Rectal smooth muscle tissue (tissue), 1 donor: ENCODE measurements around the gene CCSER2.

Experiments
- H3K27ac ChIP-seq: one replicate; pipeline ENCODE4 v1.7.0; 2013; ENCODE audit warnings: low read depth, low read length, inconsistent platforms
- H3K27me3 ChIP-seq: one replicate; pipeline ENCODE4 v1.7.0; 2013; ENCODE audit warnings: low read length; ENCODE audit not compliant: control insufficient read depth, insufficient read depth
- H3K36me3 ChIP-seq: one replicate; pipeline ENCODE4 v1.7.0; 2013; ENCODE audit warnings: low read length; ENCODE audit not compliant: control insufficient read depth, insufficient read depth
- H3K4me1 ChIP-seq: one replicate; pipeline ENCODE4 v1.7.0; 2013; ENCODE audit warnings: low read length; ENCODE audit not compliant: control insufficient read depth, insufficient read depth
- H3K4me3 ChIP-seq: one replicate; pipeline ENCODE4 v1.7.0; 2013; ENCODE audit warnings: low read length
- H3K9ac ChIP-seq: one replicate; pipeline ENCODE4 v1.7.0; 2013; ENCODE audit warnings: low read length

The CCSER2 gene

DNA sequence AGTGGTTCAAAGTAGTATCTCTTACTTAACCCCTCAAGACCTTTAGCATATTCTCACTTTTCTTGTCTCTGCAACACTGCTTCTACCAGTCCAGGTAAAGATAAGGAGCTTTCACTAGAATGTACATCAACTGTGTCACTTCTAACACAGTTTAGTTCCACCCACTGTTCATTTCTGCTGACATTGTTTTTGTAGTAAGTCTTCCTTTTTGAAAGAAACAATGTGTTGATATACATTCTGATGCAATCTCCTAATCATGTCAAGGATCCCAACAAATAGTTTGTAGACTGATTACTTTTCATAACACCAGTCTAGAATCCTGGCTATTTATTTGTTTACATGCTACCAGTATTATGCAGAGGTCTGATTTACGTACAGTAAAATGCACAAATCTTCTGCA is 47.5 kb downstream of the CCSER2 start:
- Histone ChIP-seq H3K27ac (no peak overlapping the region), H3K4me1 (no peaks in the 10 kb centered on the region), H3K4me3 (no peak overlapping the region), H3K9ac (no peak overlapping the region), H3K36me3 (no peaks in the 10 kb centered on the region), H3K27me3 (no peaks in the 10 kb centered on the region)

DNA sequence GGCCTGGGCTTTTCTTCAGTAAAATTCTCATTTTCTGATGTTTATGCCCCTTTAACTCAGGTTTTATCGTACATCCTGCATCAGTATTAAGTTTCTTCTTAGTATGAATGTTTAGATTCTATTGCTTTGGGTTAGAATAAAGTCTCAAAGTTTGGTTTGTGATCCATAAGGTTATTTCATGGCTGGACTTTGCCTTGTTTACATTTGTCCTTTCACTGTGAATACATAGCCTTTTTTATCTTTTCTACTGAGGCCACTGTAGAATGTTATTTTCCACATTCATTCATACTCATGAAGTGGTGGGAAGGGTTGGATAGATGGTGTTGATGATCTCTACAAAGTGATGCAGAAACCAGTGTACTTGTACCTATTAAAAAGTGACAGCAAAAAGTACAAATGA is 59.8 kb downstream of the CCSER2 start:
- no peak overlapping the region for H3K9ac ChIP-seq
- H3K27ac ChIP-seq = no peak overlapping the region
- H3K27me3 ChIP-seq = no peaks in the 10 kb centered on the region
- no peaks in the 10 kb centered on the region for H3K4me1 ChIP-seq
- no peak overlapping the region for H3K4me3 ChIP-seq
- no peaks in the 10 kb centered on the region for H3K36me3 ChIP-seq

DNA sequence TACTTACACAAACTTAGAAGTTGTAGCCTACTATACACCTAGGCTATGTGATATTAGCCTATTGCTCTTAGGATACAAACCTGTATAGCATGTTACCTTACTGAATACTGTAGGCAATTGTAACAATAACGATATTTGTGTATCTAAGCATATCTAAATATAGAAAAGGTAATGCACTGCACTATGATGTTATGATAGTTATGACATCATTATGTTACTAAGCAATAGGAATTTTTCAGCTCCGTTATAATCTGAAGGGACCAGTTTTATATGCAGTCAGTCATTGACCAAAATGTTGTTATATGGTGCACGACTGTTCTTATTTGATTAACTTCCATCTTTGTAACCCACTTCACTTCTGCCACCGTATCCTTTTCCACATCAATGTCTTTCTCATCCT is 62.0 kb downstream of the CCSER2 start:
- H3K27me3 ChIP-seq = no peaks in the 10 kb centered on the region
- no peak overlapping the region for H3K4me3 ChIP-seq
- H3K9ac ChIP-seq = no peak overlapping the region
- H3K36me3 ChIP-seq = no peaks in the 10 kb centered on the region
- H3K4me1 ChIP-seq = no peaks in the 10 kb centered on the region
- H3K27ac ChIP-seq = no peak overlapping the region

DNA sequence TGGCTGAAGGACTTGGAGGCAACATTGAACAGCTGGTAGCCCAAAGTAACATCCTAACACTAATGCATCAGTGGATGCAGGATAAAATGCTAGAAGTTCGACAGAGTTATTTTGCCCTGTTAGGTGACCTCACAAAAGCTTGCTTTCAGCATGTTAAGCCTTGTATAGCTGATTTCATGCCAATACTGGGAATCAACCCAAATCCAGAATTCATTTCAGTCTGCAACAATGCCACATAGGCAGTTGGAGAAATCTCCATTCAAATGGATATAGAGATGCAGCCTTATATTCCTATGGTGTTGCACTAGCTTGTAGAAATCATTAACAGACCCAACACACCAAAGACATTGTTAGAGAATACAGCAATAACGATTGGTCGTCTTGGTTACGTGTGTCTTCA is 62.9 kb downstream of the CCSER2 start:
- no peak overlapping the region for H3K9ac ChIP-seq
- H3K36me3 ChIP-seq = no peaks in the 10 kb centered on the region
- H3K4me3 ChIP-seq = no peak overlapping the region
- H3K4me1 ChIP-seq = no peaks in the 10 kb centered on the region
- no peaks in the 10 kb centered on the region for H3K27me3 ChIP-seq
- no peak overlapping the region for H3K27ac ChIP-seq

DNA sequence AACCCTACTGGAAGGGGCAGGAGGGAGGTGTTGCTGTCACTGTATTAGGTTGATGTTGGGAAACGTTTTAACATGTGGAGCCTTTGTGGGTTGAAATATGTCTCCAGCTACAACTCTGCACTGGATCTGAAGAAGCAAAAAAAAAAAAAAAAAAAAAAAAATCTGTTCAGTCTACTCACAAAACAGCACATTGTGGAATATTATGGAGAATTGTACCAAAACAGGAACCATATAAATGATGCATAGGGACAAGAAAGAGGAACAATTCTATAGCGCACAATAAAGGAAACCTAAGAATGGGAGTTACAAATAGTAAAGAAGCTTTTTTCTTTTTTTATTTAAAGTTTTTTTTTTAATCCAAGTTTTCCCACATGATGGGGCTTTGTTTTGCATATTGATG is 63.8 kb downstream of the CCSER2 start:
- no peaks in the 10 kb centered on the region for H3K36me3 ChIP-seq
- no peak overlapping the region for H3K9ac ChIP-seq
- no peak overlapping the region for H3K27ac ChIP-seq
- H3K4me3 ChIP-seq = no peak overlapping the region
- H3K4me1 ChIP-seq = no peaks in the 10 kb centered on the region
- H3K27me3 ChIP-seq = no peaks in the 10 kb centered on the region

DNA sequence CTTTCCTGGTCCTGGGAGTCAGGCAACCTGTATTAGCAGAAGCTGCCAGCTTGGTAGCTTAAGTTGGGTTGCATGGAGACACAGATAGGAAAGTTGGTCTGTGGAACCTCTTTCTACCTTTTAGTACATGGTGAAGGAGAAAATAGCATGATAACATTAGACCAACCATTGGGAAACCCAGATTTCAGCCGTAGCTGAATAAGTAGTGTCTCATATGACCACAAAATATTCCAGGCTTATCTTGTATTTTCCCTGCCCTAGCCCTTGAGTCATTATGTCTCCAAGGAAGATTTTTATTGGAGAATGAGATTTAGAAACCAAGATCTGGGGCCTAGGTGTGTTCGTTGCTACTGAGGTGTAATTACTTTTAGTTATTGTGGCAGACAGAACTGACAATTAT is 67.2 kb downstream of the CCSER2 start:
- H3K27me3 ChIP-seq = no peaks in the 10 kb centered on the region
- H3K27ac ChIP-seq = no peak overlapping the region
- no peak overlapping the region for H3K4me3 ChIP-seq
- H3K9ac ChIP-seq = no peak overlapping the region
- no peaks in the 10 kb centered on the region for H3K36me3 ChIP-seq
- H3K4me1 ChIP-seq = no peaks in the 10 kb centered on the region

DNA sequence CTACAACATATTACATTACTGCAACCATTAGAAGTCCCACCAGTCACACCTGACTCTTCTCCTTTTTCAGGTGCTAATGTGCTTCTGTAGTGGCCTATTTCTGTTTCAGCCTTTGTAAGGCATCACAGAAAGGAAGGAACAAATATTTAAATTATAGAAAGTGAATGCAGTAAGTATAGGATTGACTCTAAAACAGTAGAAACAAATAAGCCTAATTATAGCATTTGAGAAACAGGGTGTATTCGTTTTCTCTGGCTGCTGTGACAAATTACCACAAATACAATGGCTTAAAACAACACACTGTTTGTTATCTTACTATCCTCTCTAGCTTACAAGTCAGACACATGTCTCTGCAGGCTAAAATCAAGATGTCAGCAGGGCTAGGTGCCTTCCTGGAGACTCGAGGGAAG is 69.4 kb downstream of the CCSER2 start:
- H3K9ac ChIP-seq = no peak overlapping the region
- H3K36me3 ChIP-seq = no peaks in the 10 kb centered on the region
- H3K27me3 ChIP-seq = no peaks in the 10 kb centered on the region
- no peak overlapping the region for H3K27ac ChIP-seq
- H3K4me1 ChIP-seq = no peaks in the 10 kb centered on the region
- H3K4me3 ChIP-seq = no peak overlapping the region

DNA sequence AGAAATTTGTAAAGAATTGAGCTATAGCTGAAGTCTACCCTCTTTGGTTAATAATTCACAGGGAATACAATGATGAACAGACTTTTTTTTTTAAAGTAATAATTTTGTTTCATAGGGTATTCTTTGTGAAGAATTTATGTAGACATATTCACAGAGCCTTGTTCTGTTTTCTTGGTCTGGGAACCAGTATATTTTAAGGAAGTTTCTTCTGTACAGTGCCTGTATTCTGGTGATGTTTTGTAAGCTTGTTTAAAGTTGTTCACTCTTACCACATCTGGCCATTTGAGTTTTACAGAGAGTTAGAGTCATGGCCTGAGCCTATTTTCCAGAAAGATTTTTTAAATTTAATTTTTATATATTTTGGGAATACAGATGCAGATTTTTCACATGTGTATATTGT is 70.3 kb downstream of the CCSER2 start:
- Histone ChIP-seq H3K27ac (no peak overlapping the region), H3K27me3 (no peaks in the 10 kb centered on the region), H3K4me3 (no peak overlapping the region), H3K4me1 (no peaks in the 10 kb centered on the region), H3K9ac (no peak overlapping the region), H3K36me3 (no peaks in the 10 kb centered on the region)

DNA sequence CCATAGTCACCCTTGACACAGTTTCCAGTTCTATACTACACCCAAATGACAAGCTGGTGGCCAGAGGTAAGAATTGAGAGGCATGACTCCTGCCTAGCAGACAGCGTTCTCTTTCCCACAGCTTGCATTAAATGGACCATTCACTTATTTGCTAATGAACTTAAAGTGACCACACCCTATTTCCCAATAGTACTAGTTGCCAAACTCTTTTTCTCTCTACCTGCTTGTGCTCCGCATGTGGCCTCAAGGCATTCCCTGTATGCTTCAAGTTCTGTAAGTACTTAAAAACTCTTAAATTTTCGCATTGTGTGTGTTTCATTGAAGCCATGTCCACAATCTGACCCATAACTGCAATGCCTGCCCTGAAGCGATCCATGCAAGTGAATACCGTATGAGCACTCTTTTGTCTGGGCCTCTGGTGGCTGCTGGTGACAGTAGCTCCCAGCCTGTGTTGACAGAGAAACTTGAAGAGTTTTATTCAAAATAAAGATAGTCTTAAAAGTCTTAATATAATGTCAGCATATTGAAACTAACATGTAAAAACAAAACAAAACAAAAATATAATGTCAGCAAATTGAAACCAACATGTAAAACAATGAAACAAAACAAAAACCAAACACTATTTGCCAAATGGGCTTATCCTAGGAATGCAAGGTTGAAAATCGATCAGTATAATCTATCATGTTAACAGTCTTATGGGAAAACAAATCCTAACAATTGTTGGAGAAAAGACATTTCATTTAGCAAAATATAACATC is 73.6 kb downstream of the CCSER2 start:
- Histone ChIP-seq H3K4me1 (no peaks in the 10 kb centered on the region), H3K36me3 (no peaks in the 10 kb centered on the region), H3K27me3 (no peaks in the 10 kb centered on the region), H3K27ac (no peak overlapping the region), H3K9ac (no peak overlapping the region), H3K4me3 (no peak overlapping the region)

DNA sequence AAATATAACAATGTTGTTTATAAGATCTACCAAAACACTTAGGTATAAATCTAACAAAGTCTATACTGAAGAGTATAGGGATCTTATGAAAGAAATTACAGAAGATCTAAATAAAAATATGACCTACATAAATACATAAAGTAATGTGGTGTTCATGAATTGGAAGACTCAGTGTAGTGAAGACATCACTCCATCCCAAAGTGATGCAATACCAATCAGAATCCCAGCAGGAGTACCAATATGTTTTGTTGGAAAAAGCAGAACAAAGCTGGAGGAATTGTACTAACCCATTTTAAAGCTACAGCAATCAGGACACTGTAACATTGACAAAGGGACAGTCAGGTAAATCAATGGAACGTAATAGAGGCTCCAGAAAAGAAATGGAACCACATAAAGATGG is 76.4 kb downstream of the CCSER2 start:
- H3K9ac ChIP-seq = no peak overlapping the region
- H3K27ac ChIP-seq = no peak overlapping the region
- no peaks in the 10 kb centered on the region for H3K4me1 ChIP-seq
- H3K36me3 ChIP-seq = no peaks in the 10 kb centered on the region
- H3K27me3 ChIP-seq = no peaks in the 10 kb centered on the region
- H3K4me3 ChIP-seq = no peak overlapping the region

DNA sequence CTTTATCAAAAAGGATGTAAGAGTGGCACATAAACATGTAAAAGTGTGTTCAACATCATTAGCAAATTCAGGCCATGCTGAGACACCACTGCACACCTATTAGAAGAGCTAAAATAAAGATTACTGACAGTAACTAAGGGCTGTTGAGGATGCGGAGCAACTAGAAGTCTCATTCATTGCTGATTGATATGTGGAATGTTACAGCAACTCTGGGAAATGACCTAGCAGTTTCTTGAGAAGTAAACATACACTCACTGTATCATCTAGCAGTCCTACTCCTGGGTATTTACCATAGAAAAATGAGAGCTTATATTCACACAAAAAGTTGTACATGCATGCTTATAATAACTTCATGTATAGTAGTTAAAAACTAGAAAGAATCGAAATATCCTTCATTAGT is 77.3 kb downstream of the CCSER2 start:
- Histone ChIP-seq H3K4me3 (no peak overlapping the region), H3K4me1 (no peaks in the 10 kb centered on the region)

DNA sequence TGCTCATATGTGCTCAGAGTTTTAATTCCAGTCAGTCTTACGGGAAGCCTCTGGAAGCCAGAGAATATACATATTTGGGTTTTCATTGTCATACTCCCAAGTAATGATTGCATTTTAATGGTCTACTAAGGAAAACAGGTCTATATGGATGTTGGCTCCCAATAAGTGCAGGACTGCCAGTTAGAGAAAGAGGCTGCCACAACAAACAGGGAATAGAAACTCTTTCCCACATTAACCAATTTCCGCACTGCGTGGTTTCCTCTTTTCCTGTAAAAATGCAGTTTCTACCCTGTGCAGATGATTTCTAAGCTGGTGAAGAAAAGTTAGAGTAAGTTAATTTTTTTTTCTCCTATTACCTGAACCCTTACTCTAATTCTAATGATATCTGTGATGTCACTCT is 78.2 kb downstream of the CCSER2 start:
- Histone ChIP-seq H3K36me3 (no peaks in the 10 kb centered on the region), H3K27me3 (no peaks in the 10 kb centered on the region), H3K9ac (no peak overlapping the region), H3K4me3 (no peak overlapping the region), H3K27ac (no peak overlapping the region), H3K4me1 (no peaks in the 10 kb centered on the region)

More for the DNA sequence above, 77.3 kb downstream of the CCSER2 start:
- Histone ChIP-seq H3K27me3 (no peaks in the 10 kb centered on the region), H3K9ac (no peak overlapping the region), H3K36me3 (no peaks in the 10 kb centered on the region), H3K27ac (no peak overlapping the region)

DNA sequence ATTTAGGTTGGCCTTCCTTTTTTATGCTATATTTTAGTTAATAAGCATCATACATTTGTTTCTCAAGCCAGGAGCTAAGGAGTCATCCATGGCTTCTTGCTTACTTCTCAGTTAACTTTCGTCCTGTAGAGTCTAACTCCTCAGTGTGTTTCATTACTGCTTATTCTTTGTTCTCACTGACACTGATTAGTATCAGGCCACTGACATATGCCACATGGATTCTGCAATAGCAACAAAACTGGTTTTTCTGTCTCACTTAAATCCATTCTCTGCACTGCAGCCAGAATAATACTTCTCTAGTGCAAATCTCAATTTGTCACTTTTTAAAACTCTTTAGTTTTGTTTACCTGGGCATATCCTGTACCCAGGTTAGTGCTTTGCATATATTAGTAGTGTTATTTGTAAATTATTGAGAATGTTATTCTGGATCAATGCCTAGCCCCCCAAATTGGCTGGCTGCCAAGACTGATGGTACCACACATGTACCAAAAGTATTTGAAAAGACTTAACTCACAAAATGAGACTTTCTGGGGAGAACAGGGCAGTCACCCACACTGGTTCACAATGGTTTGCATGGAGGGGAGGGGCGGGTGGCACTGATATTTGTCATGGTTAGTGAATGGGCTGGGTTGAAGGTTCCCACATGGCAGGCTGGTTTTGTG is 79.1 kb downstream of the CCSER2 start:
- Histone ChIP-seq H3K36me3 (no peaks in the 10 kb centered on the region), H3K27me3 (no peaks in the 10 kb centered on the region), H3K4me1 (no peaks in the 10 kb centered on the region), H3K4me3 (no peak overlapping the region), H3K27ac (no peak overlapping the region), H3K9ac (no peak overlapping the region)
